ENCODE data around the gene EMC9. TPM values are rescaled to one million over a fixed set of nuclear protein-coding genes. Genes with fewer than 3 reads are reported as not detected.

The EMC9 gene
- total RNA-seq, 1 experiment from 2014 or later, result 49.2 TPM

GRCh38 chr14:24178399-24179178 lies 37.2 kb upstream of the EMC9 start:
- Mint-ChIP-seq H3K27me3 (ENCODE audit: insufficient read depth, unreplicated experiment) (no peaks in the 10 kb centered on the region), H3K36me3 (ENCODE audit: insufficient read depth, unreplicated experiment) (peaks cover 48% of the 10 kb centered on the region), H3K4me3 (ENCODE audit: unreplicated experiment) (no peak overlapping the region), H3K9me3 (ENCODE audit: unreplicated experiment) (no peaks in the 10 kb centered on the region), H3K27ac (ENCODE audit: low read depth, unreplicated experiment) (no peak overlapping the region), H3K4me1 (ENCODE audit: insufficient read depth, unreplicated experiment) (no peaks in the 10 kb centered on the region)
- DNase-seq (ENCODE audit: unreplicated experiment), result no peak
- CTCF ChIA-PET, result interaction anchor here (0.9 to 1.8 kb wide), 4 partner anchors 10 to 31 kb away, joined by 3 to 6 read pairs (median 4); no protein-coding TSS in a partner anchor
- POLR2A ChIA-PET, result interaction anchor here (0.6 to 2.9 kb wide), 3 partner anchors 10 to 24 kb away, joined by 3 to 8 read pairs (median 3); partner anchors contain the start of gene IPO4
- intact Hi-C loops (cut with micrococcal nuclease), result no loop called here
- no TSS peak for BruUV-seq (replicated peaks)
- no peak for TF ChIP-seq CTCF (IDR thresholded peaks at IDR 0.05; ENCODE audit: unreplicated experiment)

- Mint-ChIP-seq H3K4me3 (ENCODE audit: unreplicated experiment) (no peak overlapping the region), H3K27me3 (ENCODE audit: insufficient read depth, unreplicated experiment) (no peaks in the 10 kb centered on the region), H3K27ac (ENCODE audit: low read depth, unreplicated experiment) (no peak overlapping the region), H3K36me3 (ENCODE audit: insufficient read depth, unreplicated experiment) (peaks cover 44% of the 10 kb centered on the region), H3K4me1 (ENCODE audit: insufficient read depth, unreplicated experiment) (no peaks in the 10 kb centered on the region), H3K9me3 (ENCODE audit: unreplicated experiment) (no peaks in the 10 kb centered on the region)
- ChIA-PET CTCF (interaction anchor here (0.9 to 1.8 kb wide), 2 partner anchors 18 to 30 kb away, joined by 4 to 6 read pairs; no protein-coding TSS in a partner anchor), POLR2A (no interaction called here)
- BruUV-seq (replicated peaks), result no TSS peak
- intact Hi-C loops (cut with micrococcal nuclease), result no loop called here
- no peak for TF ChIP-seq CTCF (IDR thresholded peaks at IDR 0.05; ENCODE audit: unreplicated experiment)
- DNase-seq (ENCODE audit: unreplicated experiment), result no peak
Measured at GRCh38 chr14:24177891-24178290, 36.5 kb upstream of the EMC9 start.

GRCh38 chr14:24177041-24177825 lies 35.8 kb upstream of the EMC9 start:
- Mint-ChIP-seq H3K36me3 (ENCODE audit: insufficient read depth, unreplicated experiment) (peaks cover 47% of the 10 kb centered on the region), H3K4me1 (ENCODE audit: insufficient read depth, unreplicated experiment) (no peaks in the 10 kb centered on the region), H3K27ac (ENCODE audit: low read depth, unreplicated experiment) (no peak overlapping the region), H3K27me3 (ENCODE audit: insufficient read depth, unreplicated experiment) (no peaks in the 10 kb centered on the region), H3K9me3 (ENCODE audit: unreplicated experiment) (no peaks in the 10 kb centered on the region), H3K4me3 (ENCODE audit: unreplicated experiment) (no peak overlapping the region)
- ChIA-PET CTCF (interaction anchor here (0.7 to 1.8 kb wide), 3 partner anchors 10 to 29 kb away, joined by 3 to 6 read pairs (median 4); no protein-coding TSS in a partner anchor), POLR2A (no interaction called here)
- DNase-seq (ENCODE audit: unreplicated experiment), result no peak
- TF ChIP-seq CTCF (IDR thresholded peaks at IDR 0.05; ENCODE audit: unreplicated experiment), result no peak
- intact Hi-C loops (cut with micrococcal nuclease), result no loop called here
- BruUV-seq (replicated peaks), result no TSS peak

GRCh38 chr14:24176599-24176998 lies 35.2 kb upstream of the EMC9 start:
- H3K27ac Mint-ChIP-seq (ENCODE audit: low read depth, unreplicated experiment), result no peak overlapping the region
- TF ChIP-seq CTCF (IDR thresholded peaks at IDR 0.05; ENCODE audit: unreplicated experiment), result no peak
- intact Hi-C loops (cut with micrococcal nuclease), result no loop called here
- POLR2A ChIA-PET, result no interaction called here
- CTCF ChIA-PET, result interaction anchor here (0.7 to 1.8 kb wide), 2 partner anchors 11 to 17 kb away, joined by 3 to 6 read pairs; no protein-coding TSS in a partner anchor
- H3K9me3 Mint-ChIP-seq (ENCODE audit: unreplicated experiment), result no peaks in the 10 kb centered on the region
- no peaks in the 10 kb centered on the region for H3K4me1 Mint-ChIP-seq (ENCODE audit: insufficient read depth, unreplicated experiment)
- H3K27me3 Mint-ChIP-seq (ENCODE audit: insufficient read depth, unreplicated experiment), result no peaks in the 10 kb centered on the region
- DNase-seq (ENCODE audit: unreplicated experiment), result no peak
- no TSS peak for BruUV-seq (replicated peaks)
- no peak overlapping the region for H3K4me3 Mint-ChIP-seq (ENCODE audit: unreplicated experiment)
- peaks cover 41% of the 10 kb centered on the region for H3K36me3 Mint-ChIP-seq (ENCODE audit: insufficient read depth, unreplicated experiment)

Measured in MCF 10A (cell line).